ENCODE measurements around the gene NTM. TPM values are rescaled to one million over a fixed set of nuclear protein-coding genes. Genes with fewer than 3 reads are reported as not detected.

The NTM gene
- polyA plus RNA-seq, 1 donor (not counting 4 experiments of a cell fraction or from before 2014, with no cell fraction given) = 47.9 TPM

- dilution Hi-C loops (cut with MboI; ENCODE audit: extremely low pct_ligation_motif_present, low sequenced_read_pairs) = no loop called here
Observed at GRCh38 chr11:132139181-132139580, 768.8 kb downstream of the NTM start.

DNA sequence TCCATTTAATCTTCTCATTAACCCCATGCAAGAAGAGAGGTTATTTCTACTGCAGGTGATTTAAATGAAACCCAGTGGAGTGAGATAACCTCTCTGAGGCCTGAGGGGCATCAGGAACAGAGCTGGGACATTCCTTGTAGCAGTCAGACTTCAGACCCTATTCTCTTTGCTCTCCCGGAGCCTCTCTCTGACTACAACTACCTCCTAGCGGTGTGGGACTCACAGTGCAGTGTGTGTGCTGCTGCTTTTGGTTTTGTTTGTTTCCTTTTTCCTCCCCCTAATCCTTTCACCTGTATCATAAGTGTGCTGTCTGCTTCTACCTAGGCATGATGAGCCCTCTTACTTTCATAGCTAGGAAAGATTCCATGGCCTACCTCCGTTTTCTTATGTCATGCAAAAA, 769.6 kb downstream of the NTM start:
- H3K9ac ChIP-seq (ENCODE audit: control insufficient read depth, extremely low read depth, insufficient read depth, low read length) = no peak overlapping the region
- no peaks in the 10 kb centered on the region for H3K27me3 ChIP-seq (ENCODE audit: control insufficient read depth, extremely low read depth, insufficient read depth, low read length)
- H2AFZ ChIP-seq (ENCODE audit: control insufficient read depth, low read length) = no peak overlapping the region
- no peak overlapping the region for H3K4me3 ChIP-seq (ENCODE audit: control insufficient read depth in 2 of 3, extremely low read depth in 1 of 3, insufficient read depth in 2 of 3, low read depth in 1 of 3, low read length in 3 of 3)
- H4K20me1 ChIP-seq (ENCODE audit: control insufficient read depth, extremely low read depth, insufficient read depth, low read length) = no peaks in the 10 kb centered on the region
- H3K36me3 ChIP-seq (ENCODE audit: control insufficient read depth in 2 of 2, extremely low read depth in 1 of 2, insufficient read depth in 2 of 2, low read length in 2 of 2) = no peaks in the 10 kb centered on the region
- dilution Hi-C loops (cut with MboI; ENCODE audit: extremely low pct_ligation_motif_present, low sequenced_read_pairs) = no loop called here
- FAIRE-seq (no peak), DNase-seq (ENCODE audit: low read depth, low spot score) (no peak)
- no peak overlapping the region for H3K27ac ChIP-seq (ENCODE audit: control insufficient read depth, insufficient read depth, low read length)
- H3K4me1 ChIP-seq (ENCODE audit: control insufficient read depth, extremely low read depth, insufficient read depth, low read length) = peaks cover 17% of the 10 kb centered on the region
- no peak for TF ChIP-seq CTCF (optimal IDR thresholded peaks at IDR 0.05 in 1 of 3, IDR thresholded peaks at IDR 0.05 in 1 of 3, conservative IDR thresholded peaks at IDR 0.05 in 1 of 3; ENCODE audit: extremely low read depth in 1 of 3, insufficient read depth in 2 of 3, low read length in 3 of 3)
- no peak for TF ChIP-seq EZH2 (IDR thresholded peaks at IDR 0.05; ENCODE audit: low read length)
- H3K9me1 ChIP-seq (ENCODE audit: control insufficient read depth, extremely low read depth, insufficient read depth, low read length) = no peaks in the 10 kb centered on the region
- H3K79me2 ChIP-seq (ENCODE audit: control insufficient read depth, insufficient read depth, low read length) = no peaks in the 10 kb centered on the region
- H3K4me2 ChIP-seq (ENCODE audit: control insufficient read depth, extremely low read depth, insufficient read depth, low read depth, low read length) = no peak overlapping the region
- H3K9me3 ChIP-seq (ENCODE audit: control insufficient read depth, low read depth, low read length) = no peaks in the 10 kb centered on the region

More at GRCh38 chr11:132139181-132139580, 768.8 kb downstream of the NTM start:
- FAIRE-seq (peak; percentile 34), DNase-seq (ENCODE audit: low read depth, low spot score) (no peak)
- Histone ChIP-seq H3K9me1 (ENCODE audit: control insufficient read depth, extremely low read depth, insufficient read depth, low read length) (no peaks in the 10 kb centered on the region), H3K9me3 (ENCODE audit: control insufficient read depth, low read depth, low read length) (no peaks in the 10 kb centered on the region), H3K27me3 (ENCODE audit: control insufficient read depth, extremely low read depth, insufficient read depth, low read length) (no peaks in the 10 kb centered on the region), H4K20me1 (ENCODE audit: control insufficient read depth, extremely low read depth, insufficient read depth, low read length) (no peaks in the 10 kb centered on the region), H3K4me1 (ENCODE audit: control insufficient read depth, extremely low read depth, insufficient read depth, low read length) (peaks cover 19% of the 10 kb centered on the region), H2AFZ (ENCODE audit: control insufficient read depth, low read length) (no peak overlapping the region), H3K79me2 (ENCODE audit: control insufficient read depth, insufficient read depth, low read length) (no peaks in the 10 kb centered on the region), H3K9ac (ENCODE audit: control insufficient read depth, extremely low read depth, insufficient read depth, low read length) (no peak overlapping the region), H3K4me2 (ENCODE audit: control insufficient read depth, extremely low read depth, insufficient read depth, low read depth, low read length) (no peak overlapping the region), H3K27ac (ENCODE audit: control insufficient read depth, insufficient read depth, low read length) (no peak overlapping the region), H3K36me3 (ENCODE audit: control insufficient read depth in 2 of 2, extremely low read depth in 1 of 2, insufficient read depth in 2 of 2, low read length in 2 of 2) (no peaks in the 10 kb centered on the region), H3K4me3 (ENCODE audit: control insufficient read depth in 2 of 3, extremely low read depth in 1 of 3, insufficient read depth in 2 of 3, low read depth in 1 of 3, low read length in 3 of 3) (no peak overlapping the region)
- TF ChIP-seq EZH2 (IDR thresholded peaks at IDR 0.05; ENCODE audit: low read length) (no peak), CTCF (optimal IDR thresholded peaks at IDR 0.05 in 1 of 3, IDR thresholded peaks at IDR 0.05 in 1 of 3, conservative IDR thresholded peaks at IDR 0.05 in 1 of 3; ENCODE audit: extremely low read depth in 1 of 3, insufficient read depth in 2 of 3, low read length in 3 of 3) (no peak)
